Mesodermal cell (in vitro differentiated cells): ENCODE data around the gene SLC25A47.
"Not testable (repeated sequence)": the region's sequence is repeated elsewhere in the genome, so short reads cannot be mapped to it uniquely, and the experiment has no call there.

Source experiments
- H3K27ac ChIP-seq: 2 replicates; pipeline ENCODE4 v1.7.0; 2013; ENCODE audit warnings: mild to moderate bottlenecking, low read depth, low read length, moderate library complexity; ENCODE audit not compliant: severe bottlenecking
- H3K36me3 ChIP-seq: 2 replicates; pipeline ENCODE4 v1.7.1; 2013; ENCODE audit warnings: mild to moderate bottlenecking, low read length, moderate library complexity; ENCODE audit not compliant: control insufficient read depth, insufficient read depth
- H3K4me1 ChIP-seq: one replicate; pipeline ENCODE4 v1.7.1; 2013; ENCODE audit warnings: mild to moderate bottlenecking, low read length; ENCODE audit not compliant: insufficient read depth, control insufficient read depth, poor library complexity, severe bottlenecking
- H3K4me3 ChIP-seq: 2 replicates; pipeline ENCODE4 v1.7.0; 2013; ENCODE audit warnings: low read length, control low read depth, mild to moderate bottlenecking; ENCODE audit not compliant: insufficient read depth, poor library complexity, severe bottlenecking; ENCODE audit errors: extremely low read depth
- H3K9me3 ChIP-seq: 2 replicates; pipeline ENCODE4 v1.7.1; 2013; ENCODE audit warnings: mild to moderate bottlenecking, low read length, moderate library complexity; ENCODE audit not compliant: control insufficient read depth
- WGBS, 2 experiments: methylation state at CpG; one replicate each; pipeline ENCODE4 v1.1.5; 2013; ENCODE audit warnings: missing lambda C conversion rate in 2 of 2; ENCODE audit not compliant: insufficient coverage in 2 of 2; 5-methylcytosine and 5-hydroxymethylcytosine counted together

The SLC25A47 gene

GRCh38 chr14:100306101-100306997 lies 16.8 kb upstream of the SLC25A47 start, which contains the start of gene SLC25A29:
Gene SLC25A29 (minus strand): TSS chr14:100306444. CDS start chr14:100306232, 212 bp downstream.
- H3K9me3 ChIP-seq = no peaks in the 10 kb centered on the region
- H3K27ac ChIP-seq = peak within 1 kb of the TSS; percentile 41
- 0 to 1% methylated on average over 104 to 111 of the region's 131 CpGs for WGBS, 2 experiments

DNA sequence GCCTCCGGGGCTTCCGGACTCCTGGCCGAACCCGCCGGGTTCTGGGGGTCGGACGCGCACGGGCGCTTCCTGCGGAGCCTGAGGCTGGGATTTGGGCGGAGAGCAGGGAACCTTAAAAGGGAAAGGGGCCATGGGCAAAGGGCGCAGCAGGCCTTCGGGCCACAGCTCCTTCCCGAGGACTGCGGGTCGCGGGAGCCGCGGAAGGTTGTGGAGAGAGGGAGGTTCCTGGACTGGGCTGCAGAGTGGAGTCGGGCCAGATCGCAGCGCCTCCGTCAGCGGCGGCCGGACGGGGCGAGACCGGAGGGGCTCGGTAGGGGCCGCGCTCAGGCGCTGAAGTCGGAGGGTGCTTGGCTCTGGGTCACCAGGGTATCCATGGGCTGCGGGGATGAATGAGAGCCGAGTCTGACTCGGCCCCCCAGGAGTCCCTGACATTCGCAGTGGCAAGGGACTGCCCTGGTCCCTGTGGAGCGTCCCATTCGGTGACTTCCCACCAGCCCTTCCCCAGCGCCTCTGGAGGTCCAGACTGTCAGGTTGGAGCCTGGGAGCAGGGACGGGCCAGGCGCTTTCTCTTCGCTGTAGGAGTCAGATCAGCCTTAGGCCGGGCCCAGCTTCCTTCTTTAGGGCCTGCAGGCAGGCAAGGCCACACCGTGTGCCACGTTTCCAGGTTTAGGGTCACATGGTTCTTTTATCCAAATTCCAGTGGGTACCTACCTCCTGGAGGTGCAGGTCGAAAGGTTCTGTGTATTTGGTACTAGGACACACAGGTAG lies 16.0 kb upstream of the SLC25A47 start:
- H3K27ac ChIP-seq = peak overlapping the region; percentile 41
- peak overlapping the region; percentile 74 for H3K4me3 ChIP-seq
- 3 to 7% methylated on average over 37 to 45 of the region's 49 CpGs for WGBS, 2 experiments
- peaks cover 7% of the 10 kb centered on the region for H3K36me3 ChIP-seq
- H3K9me3 ChIP-seq = no peaks in the 10 kb centered on the region
- H3K4me1 ChIP-seq = no peaks in the 10 kb centered on the region

More at GRCh38 chr14:100306101-100306997, 16.8 kb upstream of the SLC25A47 start, which contains the start of gene SLC25A29:
- peak within 1 kb of the TSS; percentile 74 for H3K4me3 ChIP-seq
- H3K36me3 ChIP-seq = peaks cover 7% of the 10 kb centered on the region
- H3K4me1 ChIP-seq = no peaks in the 10 kb centered on the region

GRCh38 chr14:100307766-100308426 lies 15.2 kb upstream of the SLC25A47 start:
- peaks cover 4% of the 10 kb centered on the region for H3K36me3 ChIP-seq
- H3K4me1 ChIP-seq = no peaks in the 10 kb centered on the region
- peak overlapping the region; percentile 74 for H3K4me3 ChIP-seq
- WGBS, 2 experiments = 100% methylated on average over 3 to 4 of the region's 5 CpGs
- no peaks in the 10 kb centered on the region for H3K9me3 ChIP-seq
- H3K27ac ChIP-seq = no peak overlapping the region

DNA sequence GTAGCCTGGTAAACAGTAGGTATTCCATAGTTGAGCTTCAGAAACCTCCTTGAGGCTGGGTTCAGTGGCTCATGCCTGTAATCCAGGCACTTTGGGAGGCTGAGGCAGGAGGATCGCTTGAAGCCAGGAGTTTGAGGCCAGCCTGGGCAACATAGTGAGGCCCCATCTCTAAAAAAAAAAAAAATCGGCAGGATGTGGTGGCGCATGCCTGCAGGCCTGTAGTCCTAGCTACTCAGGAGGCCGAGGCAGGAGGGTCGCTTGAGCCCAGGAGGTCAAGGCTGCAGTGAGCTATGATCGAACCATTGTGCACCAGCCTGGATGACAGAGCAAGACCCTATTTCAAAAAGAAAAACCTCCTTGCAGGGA lies 14.7 kb upstream of the SLC25A47 start:
- not testable (repeated sequence) for H3K36me3 ChIP-seq, H3K9me3 ChIP-seq, H3K27ac ChIP-seq, H3K4me3 ChIP-seq, H3K4me1 ChIP-seq
- WGBS, 2 experiments = 81 to 90% methylated on average over 4 to 6 of the region's 6 CpGs

GRCh38 chr14:100309028-100309737 lies 14.0 kb upstream of the SLC25A47 start:
- H3K4me1 ChIP-seq = no peaks in the 10 kb centered on the region
- no peaks in the 10 kb centered on the region for H3K9me3 ChIP-seq
- WGBS, 2 experiments = 87 to 90% methylated on average over 6 of the region's 8 CpGs
- no peak overlapping the region for H3K4me3 ChIP-seq
- H3K36me3 ChIP-seq = peaks cover under 1% of the 10 kb centered on the region
- no peak overlapping the region for H3K27ac ChIP-seq

DNA sequence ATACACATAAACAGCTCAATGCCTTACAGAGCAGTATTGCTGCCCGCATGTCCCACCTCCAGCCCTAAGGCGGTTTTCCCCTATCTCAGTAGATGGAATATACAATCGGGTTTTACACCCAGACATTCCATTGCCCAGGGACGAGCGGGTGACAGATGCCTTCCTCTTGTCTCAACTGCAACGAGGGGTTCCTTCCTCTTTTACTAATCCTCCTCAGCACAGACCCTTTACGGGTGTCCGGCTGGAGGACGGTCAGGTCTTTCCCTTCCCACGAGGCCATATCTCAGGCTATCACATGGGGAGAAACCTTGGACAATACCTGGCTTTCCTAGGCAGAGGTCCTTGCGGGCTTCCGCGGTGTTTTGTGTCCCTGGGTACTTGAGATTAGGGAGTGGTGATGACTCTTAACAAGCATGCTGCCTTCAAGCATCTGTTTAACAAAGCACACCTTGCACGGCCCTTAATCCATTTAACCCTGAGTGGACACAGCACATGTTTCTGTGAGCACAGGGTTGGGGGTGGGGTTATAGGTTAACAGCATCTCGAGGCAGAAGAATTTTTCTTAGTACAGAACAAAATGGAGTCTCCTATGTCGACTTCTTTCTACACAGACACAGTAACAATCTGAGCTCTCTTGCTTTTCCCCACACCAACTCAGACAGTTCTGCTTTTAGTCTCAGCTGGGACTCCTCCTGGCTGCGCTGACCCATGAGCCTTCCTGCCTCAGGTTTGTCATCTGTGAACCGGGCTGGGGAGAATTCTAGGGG lies 10.8 kb upstream of the SLC25A47 start:
- not testable (repeated sequence) for H3K27ac ChIP-seq, H3K9me3 ChIP-seq, H3K36me3 ChIP-seq, H3K4me3 ChIP-seq, H3K4me1 ChIP-seq
- 74 to 76% methylated on average over 6 to 11 of the region's 18 CpGs for WGBS, 2 experiments

DNA sequence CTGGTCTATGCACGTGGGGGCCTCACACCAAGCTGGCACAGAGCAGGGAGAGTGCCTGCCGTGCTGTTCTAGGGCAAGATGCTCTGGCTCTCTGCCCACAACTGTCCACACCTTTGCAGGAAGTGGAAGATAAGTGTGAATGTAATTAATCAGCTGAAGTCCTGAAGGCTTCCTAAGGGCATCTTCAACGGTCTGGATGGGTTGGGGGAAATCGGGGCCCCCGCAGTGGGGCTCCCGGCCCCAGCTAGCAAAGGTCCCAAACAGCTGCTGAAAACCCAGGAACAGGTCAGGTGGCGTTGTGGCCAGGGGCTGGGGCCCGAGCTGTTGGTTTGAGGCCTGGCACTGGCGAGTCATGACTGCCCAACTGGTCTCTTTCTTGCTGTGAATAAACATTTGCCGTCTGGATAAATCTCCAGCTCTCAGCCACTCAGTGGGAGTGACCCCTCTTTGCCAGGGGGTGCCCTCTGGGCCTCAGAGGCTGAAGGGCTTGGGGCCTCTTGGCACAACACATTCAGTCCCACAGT lies 10.2 kb upstream of the SLC25A47 start:
- no peaks in the 10 kb centered on the region for H3K4me1 ChIP-seq
- WGBS, 2 experiments = 84 to 85% methylated on average over 9 to 10 of the region's 10 CpGs
- no peak overlapping the region for H3K4me3 ChIP-seq
- H3K9me3 ChIP-seq = no peaks in the 10 kb centered on the region
- no peaks in the 10 kb centered on the region for H3K36me3 ChIP-seq
- H3K27ac ChIP-seq = no peak overlapping the region

DNA sequence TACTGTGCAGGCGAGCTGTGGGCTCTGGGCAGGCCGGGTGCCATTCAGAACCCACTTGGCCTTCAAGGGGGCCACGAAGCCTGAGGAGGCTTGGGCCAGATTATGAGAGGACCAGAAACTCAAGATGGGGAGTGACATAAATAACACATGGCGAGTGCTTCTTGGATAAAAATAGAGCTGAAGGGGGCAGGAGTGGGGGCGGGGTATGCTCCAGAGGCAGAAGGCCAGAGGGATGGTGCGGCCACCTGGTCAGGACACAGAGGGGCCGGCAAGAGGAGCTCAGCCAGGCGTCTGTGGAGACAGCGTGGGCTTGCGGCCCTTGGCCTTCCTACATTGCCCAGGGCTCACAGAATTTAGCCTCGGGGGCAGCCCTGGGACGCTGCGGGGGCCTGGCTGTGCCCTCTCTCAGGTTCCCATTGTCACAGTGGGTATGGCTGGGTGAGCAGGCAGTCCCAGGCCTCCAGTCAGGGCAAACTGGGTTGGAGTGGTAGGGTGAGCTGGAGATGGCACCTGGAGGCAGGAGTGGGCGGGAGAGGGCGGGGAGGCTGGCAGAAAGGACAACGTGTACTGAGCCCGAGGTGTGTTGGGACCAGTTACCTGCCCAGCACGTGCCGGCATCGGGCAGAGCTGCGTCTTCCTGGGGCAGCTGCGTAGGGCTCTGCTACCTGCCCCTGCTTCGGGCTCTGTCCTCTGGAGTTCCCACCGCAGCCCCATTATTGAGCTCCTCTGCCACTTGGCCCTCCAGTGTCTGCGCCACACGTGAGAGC lies 9.5 kb upstream of the SLC25A47 start:
- H3K4me3 ChIP-seq = no peak overlapping the region
- no peaks in the 10 kb centered on the region for H3K9me3 ChIP-seq
- no peaks in the 10 kb centered on the region for H3K36me3 ChIP-seq
- H3K4me1 ChIP-seq = no peaks in the 10 kb centered on the region
- WGBS, 2 experiments = 90 to 91% methylated on average over 22 to 26 of the region's 26 CpGs
- H3K27ac ChIP-seq = no peak overlapping the region

DNA sequence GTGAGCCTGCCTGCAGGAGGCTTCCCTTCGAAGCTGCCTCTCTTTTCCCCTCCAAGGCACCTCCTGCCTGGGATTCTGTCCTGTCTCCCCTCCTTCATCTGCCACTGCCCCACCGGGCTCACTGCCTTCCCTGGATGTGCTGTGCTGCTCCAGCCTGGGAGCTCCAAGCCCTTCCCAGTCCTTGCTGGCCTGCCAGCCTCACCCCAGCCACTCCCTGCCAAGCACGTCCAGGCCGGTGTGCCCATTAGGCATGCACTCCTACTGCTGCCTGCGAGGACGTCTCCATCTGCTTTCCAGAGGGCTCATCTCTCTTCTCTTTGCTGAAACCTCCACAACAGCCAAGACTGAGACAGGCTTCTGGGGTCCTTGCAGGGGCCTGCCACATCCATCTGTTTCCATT lies 8.4 kb upstream of the SLC25A47 start:
- no peaks in the 10 kb centered on the region for H3K9me3 ChIP-seq
- H3K4me3 ChIP-seq = no peak overlapping the region
- no peak overlapping the region for H3K27ac ChIP-seq
- WGBS, 2 experiments = 90 to 93% methylated on average over 6 of the region's 6 CpGs
- H3K36me3 ChIP-seq = no peaks in the 10 kb centered on the region
- H3K4me1 ChIP-seq = no peaks in the 10 kb centered on the region
